Testis (tissue), 2 donors: Measurements from ENCODE around the gene CEP70.

Experiments
- CTCF ChIP-seq, 3 experiments: fragments of 450-650 bp in 2 of 3; fragments of 200-600 bp in 1 of 3; sonication (generic) in 1 of 3; IDR thresholded peaks; one replicate each; pipeline ENCODE4 v1.5.1; 2016 to 2019; ENCODE audit warnings: antibody characterized with exemption in 3 of 3, mild to moderate bottlenecking in 2 of 3, moderate library complexity in 1 of 3
- POLR2A ChIP-seq: fragments of 450-650 bp; IDR thresholded peaks from one replicate; pipeline ENCODE4 v1.6.1; 2017; ENCODE audit warnings: antibody characterized with exemption, mild to moderate bottlenecking, moderate library complexity

GRCh38 chr3:138463724-138464490 is 130.2 kb downstream of the CEP70 start:
- TF ChIP-seq CTCF (IDR thresholded peaks at IDR 0.05) (no peak), POLR2A (no peak)
